ENCODE results near the gene PHACTR4.

- TF ChIP-seq, protein P1, sequence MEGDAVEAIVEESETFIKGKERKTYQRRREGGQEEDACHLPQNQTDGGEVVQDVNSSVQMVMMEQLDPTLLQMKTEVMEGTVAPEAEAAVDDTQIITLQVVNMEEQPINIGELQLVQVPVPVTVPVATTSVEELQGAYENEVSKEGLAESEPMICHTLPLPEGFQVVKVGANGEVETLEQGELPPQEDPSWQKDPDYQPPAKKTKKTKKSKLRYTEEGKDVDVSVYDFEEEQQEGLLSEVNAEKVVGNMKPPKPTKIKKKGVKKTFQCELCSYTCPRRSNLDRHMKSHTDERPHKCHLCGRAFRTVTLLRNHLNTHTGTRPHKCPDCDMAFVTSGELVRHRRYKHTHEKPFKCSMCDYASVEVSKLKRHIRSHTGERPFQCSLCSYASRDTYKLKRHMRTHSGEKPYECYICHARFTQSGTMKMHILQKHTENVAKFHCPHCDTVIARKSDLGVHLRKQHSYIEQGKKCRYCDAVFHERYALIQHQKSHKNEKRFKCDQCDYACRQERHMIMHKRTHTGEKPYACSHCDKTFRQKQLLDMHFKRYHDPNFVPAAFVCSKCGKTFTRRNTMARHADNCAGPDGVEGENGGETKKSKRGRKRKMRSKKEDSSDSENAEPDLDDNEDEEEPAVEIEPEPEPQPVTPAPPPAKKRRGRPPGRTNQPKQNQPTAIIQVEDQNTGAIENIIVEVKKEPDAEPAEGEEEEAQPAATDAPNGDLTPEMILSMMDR (IDR thresholded peaks at IDR 0.05; ENCODE audit: extremely low read depth in 1 of 2, insufficient read depth in 1 of 2, low read depth in 1 of 2, low read length in 2 of 2), result no peak
- TF ChIP-seq EZH2 (IDR thresholded peaks at IDR 0.05; ENCODE audit: borderline replicate concordance, low read depth, low read length, severe bottlenecking), result no peak
- no peak for TF ChIP-seq MYC (IDR thresholded peaks at IDR 0.05; ENCODE audit: low read depth, low read length)
- no peak for TF ChIP-seq POLR2AphosphoS5 (IDR thresholded peaks at IDR 0.05; ENCODE audit: insufficient read depth, low read depth, low read length)
- TF ChIP-seq POLR2A (IDR thresholded peaks at IDR 0.05; ENCODE audit: low read depth, low read length), result no peak
These were observed 43.0 kb upstream of the PHACTR4 start for GRCh38 chr1:28326515-28326914.

Data from endothelial cell of umbilical vein (primary cell).